Measurements from ENCODE around the gene RASL12. TPM values are rescaled to one million over a fixed set of nuclear protein-coding genes. Genes with fewer than 3 reads are reported as not detected.

Gene RASL12
- total and polyA plus RNA-seq, 7 donors, result 2.5 to 6.3 (median 3.0) TPM

DNA sequence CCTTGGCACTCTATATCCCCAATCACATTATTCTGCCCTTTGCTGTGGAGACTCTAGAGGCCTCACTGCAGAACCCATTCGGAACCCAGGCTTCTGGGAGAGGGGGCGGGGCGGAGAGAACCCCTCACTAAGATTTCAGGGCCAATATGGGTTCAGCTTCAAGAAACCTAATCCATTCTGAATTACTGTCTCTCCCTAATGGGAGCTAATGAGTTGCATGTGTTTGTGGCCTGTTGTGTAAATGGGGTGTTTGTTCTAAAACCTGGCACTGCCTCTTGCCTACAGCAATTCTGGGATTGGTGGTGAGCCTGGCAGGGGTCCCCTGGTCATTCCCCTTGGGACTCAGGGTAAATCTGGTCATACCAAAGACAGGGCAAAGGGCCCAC lies 605 bp upstream of the RASL12 start:
- H3K27ac ChIP-seq, result peak overlapping the region; percentile 59
- H3K36me3 ChIP-seq (ENCODE audit: insufficient read depth in 1 of 2, low read depth in 1 of 2), result no peaks in the 10 kb centered on the region
- H3K4me3 ChIP-seq, result peak overlapping the region; percentile 65
- intact Hi-C loops (cut with DNase I), result no loop called here
- H3K27me3 ChIP-seq (ENCODE audit: insufficient read depth in 3 of 3, low read length in 2 of 3), result peaks cover 0 to 5% (median 2%) of the 10 kb centered on the region in 3 donors
- whole genome bisulfite sequencing, 3 donors, result 77 to 90% (median 83%) methylated on average over 3 of the region's 3 CpGs
- no peak for ATAC-seq
- TF ChIP-seq, protein P1, sequence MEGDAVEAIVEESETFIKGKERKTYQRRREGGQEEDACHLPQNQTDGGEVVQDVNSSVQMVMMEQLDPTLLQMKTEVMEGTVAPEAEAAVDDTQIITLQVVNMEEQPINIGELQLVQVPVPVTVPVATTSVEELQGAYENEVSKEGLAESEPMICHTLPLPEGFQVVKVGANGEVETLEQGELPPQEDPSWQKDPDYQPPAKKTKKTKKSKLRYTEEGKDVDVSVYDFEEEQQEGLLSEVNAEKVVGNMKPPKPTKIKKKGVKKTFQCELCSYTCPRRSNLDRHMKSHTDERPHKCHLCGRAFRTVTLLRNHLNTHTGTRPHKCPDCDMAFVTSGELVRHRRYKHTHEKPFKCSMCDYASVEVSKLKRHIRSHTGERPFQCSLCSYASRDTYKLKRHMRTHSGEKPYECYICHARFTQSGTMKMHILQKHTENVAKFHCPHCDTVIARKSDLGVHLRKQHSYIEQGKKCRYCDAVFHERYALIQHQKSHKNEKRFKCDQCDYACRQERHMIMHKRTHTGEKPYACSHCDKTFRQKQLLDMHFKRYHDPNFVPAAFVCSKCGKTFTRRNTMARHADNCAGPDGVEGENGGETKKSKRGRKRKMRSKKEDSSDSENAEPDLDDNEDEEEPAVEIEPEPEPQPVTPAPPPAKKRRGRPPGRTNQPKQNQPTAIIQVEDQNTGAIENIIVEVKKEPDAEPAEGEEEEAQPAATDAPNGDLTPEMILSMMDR (IDR thresholded peaks at IDR 0.05), result no peak
- peaks cover 33% of the 10 kb centered on the region for H3K4me1 ChIP-seq
- no peak for DNase-seq
- H3K9me3 ChIP-seq, result no peaks in the 10 kb centered on the region

DNA sequence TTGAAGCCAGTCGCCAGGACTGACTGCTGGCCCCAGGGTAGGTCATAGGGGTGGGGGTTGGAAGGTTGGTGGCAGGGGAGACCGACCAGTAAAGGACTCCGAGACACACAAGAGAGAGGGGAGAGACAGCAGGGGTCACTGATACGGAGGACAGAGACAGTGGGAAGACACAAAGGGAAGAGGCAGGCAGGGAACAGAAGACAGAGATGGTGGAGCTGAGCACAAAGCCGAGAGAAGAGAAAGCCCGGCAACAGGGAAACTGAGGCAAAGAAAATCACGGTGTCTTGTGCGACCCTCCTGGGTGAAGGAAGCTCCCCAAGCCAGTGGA lies 510 bp downstream of the RASL12 start:
- TF ChIP-seq, protein P1 (IDR thresholded peaks at IDR 0.05), result no peak
- intact Hi-C loops (cut with DNase I), result no loop called here
- Histone ChIP-seq H3K4me3 (peak overlapping the region; percentile 65), H3K27me3 (ENCODE audit: insufficient read depth in 3 of 3, low read length in 2 of 3) (peaks cover 0 to 5% (median 2%) of the 10 kb centered on the region in 3 donors), H3K9me3 (no peaks in the 10 kb centered on the region), H3K27ac (peak overlapping the region; percentile 59), H3K4me1 (peaks cover 32% of the 10 kb centered on the region), H3K36me3 (ENCODE audit: insufficient read depth in 1 of 2, low read depth in 1 of 2) (no peaks in the 10 kb centered on the region)
- DNase-seq (no peak), ATAC-seq (no peak)
- WGBS, 3 donors, result 40 to 44% (median 41%) methylated on average over 7 to 8 of the region's 8 CpGs

DNA sequence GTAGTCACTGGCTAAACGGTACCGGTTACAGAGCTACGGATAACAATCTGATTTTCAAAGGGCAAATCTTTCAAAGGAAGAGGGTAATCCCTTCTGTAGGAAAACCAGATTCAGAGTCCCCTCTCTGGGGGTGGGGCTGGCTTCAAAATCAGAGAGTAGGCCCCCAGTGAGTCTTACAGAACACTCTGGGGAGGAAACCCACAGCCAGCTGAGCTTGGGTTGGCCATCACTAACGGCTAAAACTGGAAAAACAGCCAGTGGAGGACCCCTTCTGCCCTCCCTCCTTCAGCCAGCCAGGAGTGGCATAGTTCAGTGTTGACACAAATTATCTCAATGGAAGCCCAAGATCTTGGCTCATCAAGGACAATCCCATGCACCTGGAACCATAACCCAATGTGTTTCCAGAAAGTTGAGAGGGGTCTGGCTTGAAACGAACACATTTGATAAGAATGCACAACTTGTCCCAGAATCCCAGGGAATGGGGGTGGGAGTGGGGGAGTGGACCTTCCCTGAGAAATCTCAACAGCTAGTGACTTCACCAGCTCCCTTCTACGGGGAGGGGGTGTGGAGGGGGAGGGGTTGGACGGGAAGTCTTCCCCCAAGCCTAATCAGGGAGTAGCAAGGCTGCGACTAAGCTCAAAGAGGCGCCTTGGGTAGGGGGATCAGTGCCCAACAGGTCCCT lies 1.0 kb downstream of the RASL12 start:
- DNase-seq, result no peak
- Histone ChIP-seq H3K9me3 (no peaks in the 10 kb centered on the region), H3K27me3 (ENCODE audit: insufficient read depth in 3 of 3, low read length in 2 of 3) (peaks cover 0 to 5% (median 2%) of the 10 kb centered on the region in 3 donors), H3K4me3 (peak overlapping the region; percentile 65), H3K36me3 (ENCODE audit: insufficient read depth in 1 of 2, low read depth in 1 of 2) (no peaks in the 10 kb centered on the region), H3K4me1 (peaks cover 27% of the 10 kb centered on the region), H3K27ac (peak overlapping the region; percentile 59)
- TF ChIP-seq, protein P1 (IDR thresholded peaks at IDR 0.05), result no peak
- 55 to 60% (median 58%) methylated on average over 9 of the region's 9 CpGs for WGBS, 3 donors
- no peak for ATAC-seq
- intact Hi-C loops (cut with DNase I), result no loop called here

- TF ChIP-seq, protein P1 (IDR thresholded peaks at IDR 0.05), result no peak
- peak overlapping the region; percentile 59 for H3K27ac ChIP-seq
- DNase-seq (no peak), ATAC-seq (no peak)
- intact Hi-C loops (cut with DNase I), result no loop called here
- peaks cover 0 to 5% (median 2%) of the 10 kb centered on the region in 3 donors for H3K27me3 ChIP-seq (ENCODE audit: insufficient read depth in 3 of 3, low read length in 2 of 3)
- H3K9me3 ChIP-seq, result no peaks in the 10 kb centered on the region
- WGBS, 3 donors, result 67 to 74% (median 74%) methylated on average over 3 of the region's 3 CpGs
- peak overlapping the region; percentile 65 for H3K4me3 ChIP-seq
- peaks cover 21% of the 10 kb centered on the region for H3K4me1 ChIP-seq
- no peaks in the 10 kb centered on the region for H3K36me3 ChIP-seq (ENCODE audit: insufficient read depth in 1 of 2, low read depth in 1 of 2)
Measured at GRCh38 chr15:65066001-65066634, 1.7 kb downstream of the RASL12 start.

Data from psoas muscle (tissue), 8 donors.